Esophagus squamous epithelium (tissue), 4 donors: Measurements from ENCODE around the gene DDX39B.

Source experiments
- CTCF ChIP-seq, 6 experiments: fragments of 450-650 bp in 4 of 6; fragments of 200-600 bp in 2 of 6; sonication (generic) in 2 of 6; IDR thresholded peaks; one replicate each; pipeline ENCODE4 v1.5.1; 2016 to 2019; ENCODE audit warnings: antibody characterized with exemption in 6 of 6, mild to moderate bottlenecking in 4 of 6, moderate library complexity in 4 of 6
- POLR2A ChIP-seq, 4 donors: fragments of 450-650 bp; IDR thresholded peaks; one replicate each; pipeline ENCODE4 v1.6.1; 2017; ENCODE audit warnings: antibody characterized with exemption in 4 of 4, mild to moderate bottlenecking in 4 of 4, moderate library complexity in 3 of 4

- TF ChIP-seq CTCF (IDR thresholded peaks at IDR 0.05) (no peak), POLR2A (IDR thresholded peaks at IDR 0.05) (no peak)
Measured at GRCh38 chr6:31535538-31536324, 6.1 kb downstream of the DDX39B start.
